ENCODE measurements around the gene MAP3K9.

DNA sequence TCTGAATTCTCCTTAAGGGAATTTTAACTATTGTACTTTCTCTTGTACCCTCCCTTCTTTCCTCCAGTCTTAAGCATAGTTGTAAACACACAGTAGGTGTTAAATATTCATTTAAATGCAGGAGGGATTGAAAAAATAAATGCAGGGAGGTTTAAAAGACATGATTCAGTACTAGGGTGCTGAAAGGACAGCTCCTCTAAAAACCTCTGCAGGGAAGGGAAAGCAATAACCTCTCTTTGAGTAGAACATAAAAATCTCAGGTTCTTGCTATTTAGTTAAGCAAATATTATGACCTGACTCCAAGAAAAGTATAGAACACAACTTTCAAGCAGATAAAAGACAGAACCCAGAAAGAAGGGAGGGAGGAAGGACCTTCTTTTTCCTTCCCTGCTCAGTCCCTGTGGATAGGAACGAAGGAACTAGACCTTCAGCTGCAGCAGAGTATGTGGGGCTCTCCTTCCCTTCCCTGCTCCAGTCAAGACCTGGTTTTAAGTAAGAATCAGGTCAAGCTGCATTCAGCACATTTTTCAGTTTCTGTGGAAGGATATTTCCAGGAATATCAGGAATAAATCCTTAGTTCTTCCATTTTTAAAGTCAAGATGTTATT, 4.7 kb downstream of the MAP3K9 start:
- TF ChIP-seq POLR2A (IDR thresholded peaks at IDR 0.05) (no peak), EP300 (IDR thresholded peaks at IDR 0.05; ENCODE audit: low read depth) (no peak)
